GM10248 (cell line): ENCODE results near the gene ACOXL.

Source experiments
- CTCF ChIA-PET: fragments of 300-600 bp; sonication (Branson Sonifier 250); formaldehyde crosslinking; extraction: SDS; loops from one replicate; lab custom pipeline; 2021; ENCODE audit warnings: antibody characterized with exemption; lab: Yijun Ruan, JAX
- POLR2A ChIA-PET: fragments of 350-650 bp; sonication (Branson Sonifier 250); formaldehyde crosslinking; extraction: SDS; loops from one replicate; lab custom pipeline; 2020; ENCODE audit warnings: antibody characterized with exemption; lab: Yijun Ruan, JAX
- DNase-seq: peaks from one replicate; pipeline ENCODE4 v3.0.0; 2012; ENCODE audit errors: extremely low spot score
- CTCF ChIP-seq: IDR thresholded peaks from 2 replicates; pipeline ENCODE4 v1.5.1; 2012; ENCODE audit warnings: mild to moderate bottlenecking, low read depth; ENCODE audit errors: extremely low read depth, missing control alignments, control extremely low read depth

ACOXL gene

GRCh38 chr2:110933420-110933819, 201.0 kb downstream of the ACOXL start:
- POLR2A ChIA-PET, result no interaction called here
- no peak for DNase-seq
- TF ChIP-seq CTCF, result no peak
- CTCF ChIA-PET, result interaction anchor here (1.7 kb wide), 1 partner anchor 8 kb away, joined by 5 read pairs; no protein-coding TSS in a partner anchor

- POLR2A ChIA-PET, result no interaction called here
- CTCF ChIA-PET, result interaction anchor here (0.9 to 1.7 kb wide), 2 partner anchors 10 to 13 kb away, joined by 3 to 5 read pairs; no protein-coding TSS in a partner anchor
- TF ChIP-seq CTCF, result no peak
- DNase-seq, result no peak
Measured at GRCh38 chr2:110934948-110935347, 202.6 kb downstream of the ACOXL start.

- ChIA-PET CTCF (no interaction called here), POLR2A (no interaction called here)
- DNase-seq, result no peak
- TF ChIP-seq CTCF, result no peak
Measured at GRCh38 chr2:110940376-110940910, 208.1 kb downstream of the ACOXL start.

GRCh38 chr2:110941226-110941625, 208.9 kb downstream of the ACOXL start:
- no peak for DNase-seq
- POLR2A ChIA-PET, result no interaction called here
- CTCF ChIA-PET, result no interaction called here
- no peak for TF ChIP-seq CTCF

- ChIA-PET CTCF (interaction anchor here (1.7 kb wide), 1 partner anchor 9 kb away, joined by 4 read pairs; no protein-coding TSS in a partner anchor), POLR2A (no interaction called here)
- no peak for TF ChIP-seq CTCF
- no peak for DNase-seq
Measured at GRCh38 chr2:110943070-110943634, 210.8 kb downstream of the ACOXL start.

- no peak for TF ChIP-seq CTCF
- ChIA-PET POLR2A (no interaction called here), CTCF (interaction anchor here (1.3 kb wide), 1 partner anchor 35 kb away, joined by 3 read pairs; no protein-coding TSS in a partner anchor)
- DNase-seq, result no peak
Measured at GRCh38 chr2:110946902-110947301, 214.5 kb downstream of the ACOXL start.
